GM18498 (cell line): ENCODE results near the gene NINL.
A peak's percentile ranks its signal among the peaks of the same experiment; 100 is the strongest.
"Not testable (repeated sequence)": the region's sequence is repeated elsewhere in the genome, so short reads cannot be mapped to it uniquely, and the experiment has no call there.

ENCODE experiments used
- ATAC-seq: cut with Tn5 transposase; IDR thresholded peaks from one replicate; pipeline ENCODE4 v1.9.1; 2021; ENCODE audit warnings: mild to moderate bottlenecking, moderate library complexity; ENCODE audit not compliant: unreplicated experiment

Gene NINL

GRCh38 chr20:25584905-25585704 lies at the start of gene NINL:
NINL (minus strand) TSS chr20:25585531; CDS start chr20:25526587, 58,944 bp downstream.
- ATAC-seq = peak; percentile 66

- ATAC-seq = no peak
Measured at GRCh38 chr20:25632940-25633790, 47.8 kb upstream of the NINL start.

GRCh38 chr20:25630615-25631014 lies 45.3 kb upstream of the NINL start:
- ATAC-seq = not testable (repeated sequence)

DNA sequence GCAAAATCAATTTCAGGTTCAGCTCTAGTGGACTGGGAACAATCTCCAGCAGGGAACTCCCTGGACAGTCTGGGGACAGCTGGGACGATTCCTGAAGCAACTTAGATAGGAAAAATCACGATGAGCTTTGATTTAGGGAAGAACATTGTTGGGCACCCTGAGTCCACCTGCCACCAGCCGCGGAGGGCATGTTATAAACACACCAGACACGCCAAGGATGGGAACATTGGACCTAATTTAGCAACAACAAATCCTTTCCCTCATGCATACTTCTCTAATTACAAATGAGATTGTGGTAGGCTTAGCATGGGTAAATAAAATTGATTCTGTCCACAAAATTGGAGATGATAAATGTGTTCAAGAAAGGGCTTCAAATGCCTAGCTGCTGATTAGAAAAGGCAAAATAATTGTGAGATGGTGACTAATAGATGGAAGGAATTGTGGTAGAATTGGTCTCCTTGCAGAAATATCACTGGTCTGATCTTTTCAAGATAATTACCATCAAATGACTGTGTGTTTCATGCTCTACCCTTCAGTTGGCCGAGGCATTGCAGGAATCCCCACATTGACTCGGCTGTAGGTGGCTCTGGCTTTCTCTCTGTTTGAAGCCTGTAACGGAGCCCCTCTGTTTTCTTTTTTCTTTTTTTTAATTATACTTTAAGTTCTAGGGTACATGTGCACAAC lies 44.6 kb upstream of the NINL start:
- ATAC-seq = no peak

GRCh38 chr20:25626779-25627178 lies 41.4 kb upstream of the NINL start:
- ATAC-seq = no peak

DNA sequence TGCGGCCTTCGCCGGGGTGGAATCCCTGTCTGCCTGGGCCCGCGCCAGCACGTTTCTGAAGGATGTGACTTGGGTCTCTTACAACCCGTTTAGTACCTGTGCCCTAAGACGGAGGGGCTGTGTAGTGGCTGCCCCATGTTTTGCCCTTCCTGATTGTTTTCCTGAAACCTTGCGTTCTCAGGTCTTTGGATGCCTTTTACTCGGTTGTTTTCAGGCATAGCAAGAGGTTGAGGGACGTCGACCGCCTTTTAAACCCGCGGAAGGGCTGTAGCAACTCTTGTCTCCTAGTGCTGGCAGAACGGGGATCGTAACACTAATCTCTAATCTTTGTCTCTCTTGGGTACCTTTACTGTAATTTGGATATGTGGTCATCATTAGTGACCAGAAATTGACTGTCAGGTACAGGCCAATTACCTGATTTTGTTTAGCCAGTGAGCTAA lies 39.2 kb upstream of the NINL start:
- ATAC-seq = no peak

DNA sequence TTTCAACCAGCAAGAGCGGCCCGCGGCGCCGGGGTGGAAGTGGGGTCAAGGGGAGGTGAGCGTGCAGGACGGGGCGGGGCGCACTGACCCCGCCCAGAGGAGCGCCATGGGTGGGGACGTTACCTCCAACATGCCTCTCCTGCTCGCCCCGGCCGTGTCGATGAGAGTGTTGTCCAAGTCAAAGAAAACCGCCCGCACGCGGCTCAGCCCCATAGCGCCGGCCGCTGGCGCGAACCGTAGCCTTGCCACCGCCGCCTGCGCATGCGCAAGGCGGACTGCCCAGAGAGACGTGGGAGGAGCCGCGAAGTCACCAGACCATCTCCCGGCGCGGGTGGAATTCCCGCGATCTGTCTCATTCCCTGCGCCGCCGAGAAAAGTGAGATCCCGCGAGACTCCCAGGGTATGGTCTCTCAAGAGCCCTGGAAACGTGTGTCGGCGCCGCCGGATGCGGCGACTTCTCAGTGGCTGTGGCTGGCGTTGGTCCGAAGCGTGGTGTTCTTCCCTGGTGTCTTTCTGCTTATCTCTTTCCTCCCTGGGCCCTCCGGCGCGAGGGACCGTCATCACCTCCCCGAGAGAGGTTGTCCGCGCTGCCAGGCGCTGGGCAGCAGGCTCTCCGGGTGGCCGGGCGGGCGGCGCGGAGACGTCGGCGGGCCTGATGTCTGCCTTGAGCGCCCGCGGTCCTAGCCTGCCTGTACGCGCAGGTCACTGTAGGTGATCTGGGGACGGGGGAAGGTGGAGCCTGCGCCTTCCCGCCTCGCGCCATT lies 38.6 kb upstream of the NINL start, which contains the start of gene NANP:
TSS of gene NANP (minus strand) at position 279 of the 764 bp plus-strand sequence. CDS start at position 213, 66 bp downstream.
- peak; percentile 85 for ATAC-seq

- ATAC-seq = peak; percentile 19
Measured at GRCh38 chr20:25623225-25623735, 37.9 kb upstream of the NINL start.

GRCh38 chr20:25622450-25623224 lies 37.3 kb upstream of the NINL start:
- no peak for ATAC-seq

- no peak for ATAC-seq
Measured at GRCh38 chr20:25622049-25622448, 36.7 kb upstream of the NINL start.

- ATAC-seq = no peak
Measured at GRCh38 chr20:25619514-25619913, 34.2 kb upstream of the NINL start.

GRCh38 chr20:25608774-25609173 lies 23.4 kb upstream of the NINL start:
- no peak for ATAC-seq

DNA sequence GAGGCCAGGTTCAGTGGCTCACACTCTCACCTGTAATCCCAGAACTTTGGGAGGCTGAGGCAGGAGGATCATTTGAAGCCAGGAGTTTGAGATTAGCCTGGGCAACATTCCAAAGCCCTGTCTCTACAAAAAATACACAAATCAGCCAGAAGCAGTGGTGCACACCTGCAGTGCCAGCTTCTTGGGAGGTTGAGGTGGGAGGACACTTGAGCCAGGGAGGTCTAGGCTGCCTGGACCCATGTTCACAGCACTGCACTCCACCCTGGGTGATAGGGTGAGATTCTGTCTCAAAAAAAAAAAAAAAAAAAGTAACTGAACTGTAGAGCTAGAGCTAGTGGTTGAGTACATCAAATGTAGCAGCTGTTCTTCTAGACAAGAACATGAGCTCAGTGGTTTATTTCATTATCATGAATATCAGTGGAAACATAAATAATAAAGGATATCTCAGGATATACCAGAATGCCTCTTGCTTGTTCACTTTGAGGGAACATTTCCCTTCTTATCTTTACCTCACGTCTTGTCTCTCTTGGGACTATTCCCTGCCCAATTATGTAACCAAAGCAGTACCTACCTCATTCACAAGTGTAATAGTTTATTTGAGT lies 20.9 kb upstream of the NINL start:
- no peak for ATAC-seq

- ATAC-seq = no peak
Measured at GRCh38 chr20:25605148-25605547, 19.8 kb upstream of the NINL start.

- ATAC-seq = no peak
Measured at GRCh38 chr20:25604611-25605010, 19.3 kb upstream of the NINL start.

- not testable (repeated sequence) for ATAC-seq
Measured at GRCh38 chr20:25602914-25603309, 17.6 kb upstream of the NINL start.

GRCh38 chr20:25602191-25602913 lies 17.0 kb upstream of the NINL start:
- not testable (repeated sequence) for ATAC-seq

GRCh38 chr20:25601659-25602058 lies 16.3 kb upstream of the NINL start:
- ATAC-seq = no peak
